Hepatocyte (in vitro differentiated cells): Measurements from ENCODE around the gene EIF3K.

ENCODE experiments used
- EZH2 ChIP-seq: fragments of 200-600 bp; sonication (generic); IDR thresholded peaks from 2 replicates; pipeline ENCODE4 v1.6.1; 2016; ENCODE audit warnings: antibody characterized with exemption, mild to moderate bottlenecking, borderline replicate concordance
- TF ChIP-seq, protein P1 (sequence below): fragments of 200-600 bp; sonication (generic); IDR thresholded peaks from 2 replicates; pipeline ENCODE4 v1.5.1; 2016; ENCODE audit warnings: antibody characterized with exemption, mild to moderate bottlenecking; ENCODE audit not compliant: poor library complexity

DNA sequence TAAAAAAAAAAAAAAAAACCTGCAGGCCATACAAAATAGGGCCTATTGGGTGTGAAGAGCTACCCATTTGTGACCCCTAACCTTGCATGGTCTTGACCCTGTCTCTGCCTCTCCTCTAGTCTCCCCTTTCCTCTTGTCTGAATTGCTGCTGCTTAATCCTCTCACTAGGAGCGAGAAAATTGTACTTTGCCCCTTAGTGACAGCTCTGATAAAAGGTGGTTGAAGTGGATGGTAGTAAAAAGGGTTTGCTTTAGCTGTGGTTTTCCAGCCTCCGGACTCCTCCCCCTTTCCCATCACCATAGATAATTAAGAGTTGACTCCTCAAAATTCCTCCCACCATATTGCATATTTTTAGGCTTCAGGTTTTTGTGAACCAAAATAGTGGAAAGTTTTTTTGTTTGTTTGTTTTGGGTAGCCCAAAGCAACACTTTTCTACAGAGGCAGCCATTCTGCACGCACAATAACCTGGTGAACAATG lies 52.0 kb downstream of the EIF3K start:
- TF ChIP-seq, protein P1, sequence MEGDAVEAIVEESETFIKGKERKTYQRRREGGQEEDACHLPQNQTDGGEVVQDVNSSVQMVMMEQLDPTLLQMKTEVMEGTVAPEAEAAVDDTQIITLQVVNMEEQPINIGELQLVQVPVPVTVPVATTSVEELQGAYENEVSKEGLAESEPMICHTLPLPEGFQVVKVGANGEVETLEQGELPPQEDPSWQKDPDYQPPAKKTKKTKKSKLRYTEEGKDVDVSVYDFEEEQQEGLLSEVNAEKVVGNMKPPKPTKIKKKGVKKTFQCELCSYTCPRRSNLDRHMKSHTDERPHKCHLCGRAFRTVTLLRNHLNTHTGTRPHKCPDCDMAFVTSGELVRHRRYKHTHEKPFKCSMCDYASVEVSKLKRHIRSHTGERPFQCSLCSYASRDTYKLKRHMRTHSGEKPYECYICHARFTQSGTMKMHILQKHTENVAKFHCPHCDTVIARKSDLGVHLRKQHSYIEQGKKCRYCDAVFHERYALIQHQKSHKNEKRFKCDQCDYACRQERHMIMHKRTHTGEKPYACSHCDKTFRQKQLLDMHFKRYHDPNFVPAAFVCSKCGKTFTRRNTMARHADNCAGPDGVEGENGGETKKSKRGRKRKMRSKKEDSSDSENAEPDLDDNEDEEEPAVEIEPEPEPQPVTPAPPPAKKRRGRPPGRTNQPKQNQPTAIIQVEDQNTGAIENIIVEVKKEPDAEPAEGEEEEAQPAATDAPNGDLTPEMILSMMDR = no peak
- TF ChIP-seq EZH2 = no peak
